Right renal cortex interstitium (tissue), 3 donors: ENCODE measurements around the gene SEPTIN2. TPM values are rescaled to one million over a fixed set of nuclear protein-coding genes. Genes with fewer than 3 reads are reported as not detected.
"Not testable (repeated sequence)": the region's sequence is repeated elsewhere in the genome, so short reads cannot be mapped to it uniquely, and the experiment has no call there.

Experiments
- DNase-seq, 3 donors: peaks; one replicate each; pipeline ENCODE4 v3.0.0-alpha.2; 2013; ENCODE audit warnings: low read depth in 3 of 3, low spot score in 2 of 3
- polyA plus RNA-seq, 3 donors: library from polyadenylated mRNA; unstranded; fragments of 120-200 nt; gene quantifications; one replicate each; pipeline ENCODE4 v1.2.1, GENCODE V29; 2013; ENCODE audit not compliant: insufficient read length in 3 of 3

SEPTIN2 gene
- polyA plus RNA-seq, 3 donors, result 574 to 586 (median 582) TPM

- DNase-seq, result no peak
Observed at GRCh38 chr2:241375300-241375699, 59.6 kb downstream of the SEPTIN2 start.

DNA sequence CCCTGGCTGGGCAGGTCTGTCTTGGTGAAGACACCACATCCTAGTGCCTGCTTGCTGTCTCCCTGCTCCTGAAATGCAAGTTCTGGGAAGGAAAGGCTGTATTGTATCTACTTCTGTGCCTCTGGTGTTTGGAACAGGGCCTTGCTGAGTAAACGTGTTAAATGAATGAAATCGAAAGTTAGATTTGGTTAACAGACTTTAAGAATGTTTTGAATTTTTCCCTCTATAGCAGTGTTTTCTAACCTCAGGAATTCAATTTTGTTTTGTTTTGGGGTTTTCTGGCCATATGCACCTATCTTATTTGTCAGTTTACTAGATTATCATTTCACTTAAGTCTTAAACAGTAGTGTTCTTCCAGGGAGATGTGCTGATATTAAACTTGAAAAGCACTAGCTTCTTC, 61.1 kb downstream of the SEPTIN2 start:
- DNase-seq, result no peak

- no peak for DNase-seq
Observed at GRCh38 chr2:241378816-241379215, 63.1 kb downstream of the SEPTIN2 start.

- no peak for DNase-seq
Observed at GRCh38 chr2:241379481-241380480, 64.1 kb downstream of the SEPTIN2 start.

GRCh38 chr2:241381872-241382271, 66.1 kb downstream of the SEPTIN2 start:
- DNase-seq, result no peak

DNA sequence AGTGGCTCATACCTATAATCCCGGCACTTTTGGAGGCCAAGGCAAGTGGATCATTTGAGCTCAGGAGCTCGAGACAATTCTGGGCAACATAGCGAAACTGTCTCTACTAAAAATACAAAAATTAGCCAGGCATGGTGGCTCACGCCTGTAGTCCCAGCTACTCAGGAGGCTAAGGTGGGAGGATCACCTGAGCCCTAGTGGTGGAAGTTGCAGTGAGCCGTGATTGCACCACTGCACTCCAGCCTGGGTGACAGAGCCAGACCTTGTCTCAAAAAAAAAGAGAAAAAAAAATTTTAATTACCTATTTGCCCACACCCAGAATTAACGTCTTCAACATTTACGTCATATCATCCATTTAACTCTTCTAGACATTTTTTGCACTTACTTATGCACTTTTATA, 69.7 kb downstream of the SEPTIN2 start:
- not testable (repeated sequence) for DNase-seq

DNA sequence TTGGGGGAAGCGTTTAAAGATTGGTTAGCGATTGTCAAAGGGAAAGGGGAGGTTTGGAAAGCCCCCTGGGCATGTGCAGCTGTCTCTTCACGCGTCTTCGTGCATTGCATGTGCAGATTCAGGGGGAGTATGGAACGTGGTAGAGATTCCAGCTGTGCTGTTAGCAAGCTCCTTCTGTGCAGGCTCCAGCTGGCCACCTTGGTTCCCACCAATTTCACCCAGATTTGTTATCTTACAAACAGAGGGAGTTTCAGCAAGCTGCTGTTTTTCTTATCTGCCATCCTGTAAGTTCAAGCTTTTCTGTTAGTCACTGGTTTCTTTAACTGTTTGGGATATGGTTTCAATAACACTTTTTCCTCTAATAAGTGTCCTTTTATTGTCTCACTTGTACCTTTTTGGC, 70.8 kb downstream of the SEPTIN2 start:
- no peak for DNase-seq

- DNase-seq, result no peak
Observed at GRCh38 chr2:241389697-241390096, 74.0 kb downstream of the SEPTIN2 start.

GRCh38 chr2:241390301-241391206, 74.8 kb downstream of the SEPTIN2 start:
- DNase-seq, result no peak

DNA sequence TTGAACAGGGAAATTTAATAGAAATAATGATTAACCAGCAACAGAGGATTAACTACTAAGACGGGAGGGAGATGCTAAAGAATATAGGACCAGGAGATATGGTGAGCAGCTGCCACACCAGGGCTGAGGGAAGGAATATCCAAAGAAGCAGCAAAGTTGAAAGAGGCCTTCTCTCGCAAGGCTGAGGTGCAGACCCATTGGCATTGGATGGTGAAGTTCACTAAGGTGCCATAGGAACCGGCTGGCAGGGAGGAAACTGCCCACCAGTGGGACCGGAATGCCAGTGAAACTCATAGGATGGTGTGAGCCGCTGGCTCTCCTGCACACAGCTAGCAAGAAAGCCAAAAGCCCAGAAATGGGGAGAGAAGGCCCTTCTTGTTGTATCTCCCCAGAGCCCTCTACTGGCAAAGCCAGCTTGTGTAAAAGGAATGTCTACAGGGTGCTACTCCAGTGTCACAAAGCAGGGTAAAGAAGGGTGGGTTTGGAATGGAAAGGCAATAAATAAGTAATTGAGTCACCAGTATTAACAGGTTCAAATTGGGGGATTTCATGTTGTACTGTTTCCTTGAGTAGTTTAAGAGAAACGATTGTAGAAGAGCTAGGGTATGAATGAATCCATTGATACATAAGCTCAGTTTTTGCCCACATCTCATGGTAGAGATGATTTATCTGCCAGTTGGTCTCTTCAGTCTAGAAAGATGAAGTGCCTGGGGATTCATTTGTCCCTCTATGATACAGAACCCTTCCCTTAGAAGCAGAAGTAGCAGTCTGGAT, 76.4 kb downstream of the SEPTIN2 start:
- DNase-seq, result no peak

DNA sequence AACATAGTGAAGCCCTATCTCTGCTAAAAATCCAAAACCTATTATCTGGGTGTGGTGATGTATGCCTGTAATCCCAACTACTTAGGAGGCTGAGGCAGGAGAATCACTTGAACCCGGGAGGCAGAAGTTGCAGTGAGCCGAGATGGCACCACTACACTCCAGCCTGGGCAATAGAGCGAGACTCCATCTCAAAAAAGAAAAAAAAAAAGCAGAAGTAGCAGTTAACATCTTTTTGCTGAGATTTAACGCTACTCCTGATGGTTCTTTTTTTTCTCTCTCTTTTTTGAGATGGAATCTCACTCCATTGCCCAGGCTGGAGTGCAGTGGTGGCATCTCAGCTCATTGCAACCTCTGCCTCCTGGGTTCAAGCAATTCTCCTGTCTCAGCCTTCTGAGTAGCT, 77.0 kb downstream of the SEPTIN2 start:
- DNase-seq, result not testable (repeated sequence)

- DNase-seq, result no peak
Observed at GRCh38 chr2:241393524-241394196, 77.9 kb downstream of the SEPTIN2 start.

GRCh38 chr2:241396809-241397208, 81.1 kb downstream of the SEPTIN2 start:
- DNase-seq, result not testable (repeated sequence)

- DNase-seq, result no peak
Observed at GRCh38 chr2:241399941-241400922, 84.5 kb downstream of the SEPTIN2 start.

Other genes starting within 250 kb of the SEPTIN2 start
- gene MTERF4, start 213.6 kb upstream of the SEPTIN2 start, polyA plus RNA-seq, result 10 to 100 TPM; 61.5 to 74.3 (median 64.1) TPM
- gene PASK, start 166.5 kb upstream of the SEPTIN2 start, polyA plus RNA-seq, result 10 to 100 TPM; 11.9 to 14.7 (median 13.0) TPM
- gene PPP1R7, start 165.5 kb upstream of the SEPTIN2 start, polyA plus RNA-seq, result 10 to 100 TPM; 85.1 to 87.5 (median 86.1) TPM
- 1 to 10 TPM; 1.3 to 2.1 (median 1.4) TPM for gene ANO7, start 127.2 kb upstream of the SEPTIN2 start, polyA plus RNA-seq
- gene HDLBP, start 253 bp upstream of the SEPTIN2 start, polyA plus RNA-seq, result 100 to 1,000 TPM; 325 to 373 (median 355) TPM
- gene FARP2, start 40.4 kb downstream of the SEPTIN2 start, polyA plus RNA-seq, result 10 to 100 TPM; 47.9 to 63.7 (median 54.9) TPM
- gene STK25, start 192.7 kb downstream of the SEPTIN2 start, polyA plus RNA-seq, result 100 to 1,000 TPM; 189 to 218 (median 216) TPM
- 10 to 100 TPM; 15.9 to 20.4 (median 20.0) TPM for gene BOK, start 242.8 kb downstream of the SEPTIN2 start, polyA plus RNA-seq